HG02852 (cell line): ENCODE data around the gene GPR35.

Source experiments
- ATAC-seq: cut with Tn5 transposase; IDR thresholded peaks from one replicate; pipeline ENCODE4 v1.9.1; 2021; ENCODE audit warnings: mild to moderate bottlenecking, moderate library complexity; ENCODE audit not compliant: unreplicated experiment

Gene GPR35

DNA sequence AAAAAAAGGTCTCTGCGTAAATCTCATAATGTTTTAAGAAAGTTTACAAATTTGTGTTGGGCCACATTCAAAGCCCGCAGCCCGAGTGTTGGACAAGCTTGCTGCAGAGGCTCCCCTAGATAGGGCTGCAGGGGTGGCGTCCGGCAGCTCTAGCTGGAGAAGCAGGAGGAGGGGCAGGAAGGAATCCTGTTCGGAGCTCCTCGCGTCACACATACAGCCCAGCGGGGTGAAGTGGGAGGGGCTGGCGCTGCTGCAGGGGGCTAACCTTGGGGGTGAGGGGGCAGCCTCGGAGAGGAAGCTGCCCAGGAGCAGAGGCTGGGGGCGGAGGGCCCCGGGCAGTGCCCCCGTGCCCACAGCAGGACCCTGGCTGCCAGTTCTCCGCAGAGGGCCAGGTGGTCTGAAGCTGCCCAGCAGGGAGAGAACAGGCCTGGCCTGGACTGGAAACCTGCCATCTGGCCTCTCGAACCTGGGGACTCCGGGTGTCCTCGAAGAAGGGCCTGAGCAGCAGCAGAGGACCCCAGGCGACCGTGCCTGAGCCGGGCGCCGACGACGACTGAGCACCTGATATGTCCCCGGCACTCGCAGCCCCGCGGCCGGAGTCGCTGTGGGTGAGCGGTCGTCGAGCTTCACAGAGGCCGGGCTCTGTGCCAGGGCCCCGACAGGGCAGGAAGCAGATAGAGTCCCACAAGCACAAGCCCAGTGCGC, 2.6 kb upstream of the GPR35 start:
- ATAC-seq, result no peak

GRCh38 chr2:240623531-240624010, 1.7 kb upstream of the GPR35 start:
- no peak for ATAC-seq

DNA sequence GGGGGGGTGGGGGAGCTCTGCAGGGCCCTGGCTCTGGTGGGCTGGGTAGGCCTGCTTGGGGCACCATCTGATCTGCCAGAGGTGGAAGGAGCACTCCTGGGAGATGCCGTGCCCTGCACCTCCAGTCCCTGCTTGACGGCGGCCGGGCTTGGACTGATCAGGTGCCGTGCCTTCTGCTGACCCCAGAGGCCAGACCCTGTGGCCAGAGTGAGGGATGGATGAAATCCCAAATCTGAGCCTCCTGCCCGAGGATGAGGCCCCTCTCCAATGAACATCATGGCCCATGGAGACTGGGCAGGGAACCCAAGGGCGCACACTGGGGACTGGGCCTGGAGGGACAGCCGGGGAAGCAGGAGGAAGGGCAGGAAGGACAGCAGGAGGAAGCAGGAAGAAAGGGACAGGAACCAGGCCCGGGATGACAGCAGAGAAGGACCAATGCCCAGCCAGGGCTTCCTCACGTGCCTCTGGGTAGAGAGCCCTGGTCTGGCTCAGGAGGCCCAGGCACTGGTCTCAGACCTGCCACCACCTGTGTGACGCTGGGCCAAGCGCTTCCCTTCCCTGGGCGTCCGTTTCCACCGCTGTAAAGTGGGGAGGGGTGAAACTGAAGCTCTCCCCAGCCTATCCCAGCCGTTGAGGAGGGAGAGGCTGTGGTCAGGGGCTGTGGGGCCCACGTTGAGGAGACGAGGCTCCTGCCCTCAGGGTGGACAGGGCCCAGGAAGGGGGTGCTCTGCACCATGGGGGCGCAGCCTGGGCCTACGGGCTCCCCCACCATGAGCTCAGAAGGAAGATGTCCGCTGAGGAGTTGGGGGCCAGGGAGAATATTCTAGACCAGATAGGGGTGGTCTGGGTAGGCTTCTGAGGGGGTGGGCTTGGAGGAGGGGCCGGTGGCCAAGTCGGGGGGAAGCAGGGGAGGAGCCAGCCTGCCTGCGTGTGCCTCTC, 1.0 kb upstream of the GPR35 start:
- ATAC-seq, result no peak

DNA sequence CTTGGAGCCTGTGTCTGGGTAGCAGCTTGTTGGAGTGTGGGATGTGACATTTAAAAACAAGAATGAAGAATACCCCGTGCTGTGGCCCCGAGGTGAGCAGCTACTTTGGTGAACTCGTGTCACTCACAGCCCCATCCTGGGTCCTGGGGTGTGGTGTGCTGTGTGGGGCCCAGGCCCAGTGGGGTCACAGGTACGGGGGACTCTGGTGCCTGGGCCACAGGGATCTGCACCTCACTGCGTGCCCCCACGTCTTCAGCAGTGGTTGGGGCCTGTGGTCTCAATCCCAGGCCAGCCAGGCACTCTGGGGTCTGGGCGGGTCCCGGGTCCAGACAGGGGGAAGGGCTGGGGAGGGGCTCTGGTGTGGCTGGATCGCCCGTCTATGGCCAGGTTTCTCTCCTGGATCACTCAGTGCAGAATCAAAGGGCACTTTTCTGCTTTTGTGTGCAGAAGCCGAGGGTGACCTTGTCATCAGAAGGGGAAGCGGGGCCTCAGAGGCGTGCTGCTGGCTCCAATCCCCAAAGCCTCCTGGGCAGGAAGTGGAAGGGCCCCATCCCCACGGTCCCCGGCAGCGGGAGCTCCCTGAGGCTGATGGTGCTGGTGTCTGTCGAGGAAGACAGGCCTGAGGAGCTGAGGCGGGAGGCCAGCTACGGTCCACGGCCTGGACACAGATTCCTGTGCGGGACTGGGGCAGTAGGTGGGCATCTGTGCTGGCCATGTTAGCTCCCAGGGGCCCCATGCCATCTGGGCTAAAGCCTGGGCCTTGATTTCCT, 1.4 kb downstream of the GPR35 start:
- no peak for ATAC-seq

GRCh38 chr2:240627736-240628506, 2.6 kb downstream of the GPR35 start:
- ATAC-seq, result no peak

GRCh38 chr2:240628507-240628807, 3.2 kb downstream of the GPR35 start:
- ATAC-seq, result no peak

DNA sequence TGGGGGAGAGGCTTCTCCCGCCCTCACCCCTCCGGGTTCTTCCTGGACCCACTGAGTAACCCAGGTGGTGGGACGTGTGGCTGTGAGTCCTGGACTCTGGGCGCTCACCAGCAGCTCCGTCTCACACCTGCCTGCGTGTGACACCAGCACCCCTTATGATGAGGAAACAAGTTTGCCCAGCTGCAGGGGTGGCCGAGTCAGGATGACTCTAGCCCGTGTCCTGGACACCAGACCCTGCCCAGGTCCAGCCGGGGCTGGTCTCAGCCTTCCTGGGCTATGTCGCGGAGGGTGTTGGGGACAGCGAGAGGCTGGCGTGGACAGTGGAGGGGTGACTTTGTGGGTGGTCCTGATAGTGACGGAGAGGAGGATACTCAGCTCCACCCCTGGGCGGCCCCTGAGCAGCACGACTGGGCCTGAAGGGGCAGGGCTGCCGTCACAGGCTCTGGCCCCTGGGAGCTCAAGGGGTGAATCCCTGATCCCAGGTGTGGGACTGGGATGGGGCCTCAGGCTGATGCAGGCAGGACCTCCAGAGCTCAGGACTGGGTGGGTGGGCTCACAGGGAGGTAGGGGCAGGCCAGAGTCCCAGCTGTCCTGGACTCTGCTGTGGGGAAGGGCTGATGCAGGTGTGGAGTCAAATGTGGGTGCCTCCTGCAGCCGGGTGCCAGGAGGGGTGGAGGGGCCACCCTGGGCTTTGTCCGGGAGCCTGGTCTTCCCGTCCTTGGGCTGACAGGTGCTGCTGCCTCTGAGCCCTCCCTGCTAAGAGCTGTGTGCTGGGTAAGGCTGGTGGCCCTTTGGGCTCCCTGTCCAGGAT, 3.7 kb downstream of the GPR35 start:
- no peak for ATAC-seq

- ATAC-seq, result no peak
These were observed 4.3 kb downstream of the GPR35 start for GRCh38 chr2:240629619-240629967.

GRCh38 chr2:240629968-240630770, 4.9 kb downstream of the GPR35 start:
- no peak for ATAC-seq

- no peak for ATAC-seq
These were observed 5.7 kb downstream of the GPR35 start for GRCh38 chr2:240630771-240631547.

- ATAC-seq, result no peak
These were observed 6.4 kb downstream of the GPR35 start for GRCh38 chr2:240631548-240632305.

DNA sequence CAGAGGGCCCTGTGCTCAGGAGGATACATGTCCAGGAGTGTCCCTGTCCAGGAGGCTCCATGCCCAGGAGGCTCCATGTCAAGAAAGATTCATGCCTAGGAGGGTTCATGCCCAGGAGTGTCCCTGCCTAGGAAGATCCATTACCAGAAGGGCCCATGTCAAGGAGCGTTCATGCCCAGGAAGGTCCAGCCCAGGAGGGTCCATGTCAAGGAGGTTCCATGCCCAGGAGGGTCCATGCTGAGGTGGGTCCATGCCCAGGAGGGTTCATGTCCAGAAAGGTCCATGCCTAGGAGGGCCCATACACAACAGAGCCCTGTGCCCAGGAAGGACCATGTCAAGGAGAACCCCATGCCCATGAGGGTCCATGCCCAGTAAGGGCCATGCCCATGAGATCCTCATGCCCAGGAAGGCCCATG, 7.0 kb downstream of the GPR35 start:
- no peak for ATAC-seq

DNA sequence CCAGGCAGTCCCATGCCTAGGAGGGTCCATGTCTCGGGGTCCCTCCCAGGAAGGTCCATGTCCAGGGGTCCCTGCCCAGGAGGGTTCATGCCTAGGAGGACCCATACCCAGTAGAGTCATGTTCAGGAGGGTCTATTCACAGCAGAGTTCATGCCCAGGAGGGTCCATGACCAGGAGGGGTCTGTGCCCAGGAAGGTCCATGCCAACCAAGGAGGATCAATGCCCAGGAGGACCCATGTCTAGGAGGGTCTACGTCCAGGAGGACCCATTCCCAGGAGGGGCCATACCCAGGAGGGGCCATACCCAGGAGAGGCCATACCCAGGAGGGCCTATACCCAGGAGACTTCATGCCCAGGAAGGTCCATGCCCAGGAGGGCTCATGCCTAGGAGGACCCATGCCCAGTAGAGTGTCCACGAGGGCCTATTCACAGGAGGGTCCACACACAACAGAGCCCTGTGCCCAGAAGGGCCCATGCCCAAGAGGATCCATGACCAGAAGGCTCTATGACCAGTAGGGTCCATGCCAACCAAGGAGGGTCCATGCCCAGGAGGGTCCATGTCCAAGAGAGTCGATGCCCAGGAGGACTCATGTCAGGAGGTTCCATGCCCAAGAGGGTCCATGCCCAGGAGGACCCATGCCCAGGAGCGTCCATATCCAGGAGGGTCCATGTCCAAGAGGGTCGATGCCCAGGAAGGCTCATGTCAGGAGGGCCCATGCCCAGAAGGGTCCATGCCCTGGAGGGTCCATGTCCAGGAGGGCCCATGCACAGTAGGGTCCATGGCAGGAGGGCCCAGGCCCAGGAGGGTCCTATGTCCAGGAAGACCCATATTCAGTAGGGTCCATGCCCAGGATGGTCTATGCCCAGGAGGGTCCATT, 10.1 kb downstream of the GPR35 start:
- no peak for ATAC-seq

DNA sequence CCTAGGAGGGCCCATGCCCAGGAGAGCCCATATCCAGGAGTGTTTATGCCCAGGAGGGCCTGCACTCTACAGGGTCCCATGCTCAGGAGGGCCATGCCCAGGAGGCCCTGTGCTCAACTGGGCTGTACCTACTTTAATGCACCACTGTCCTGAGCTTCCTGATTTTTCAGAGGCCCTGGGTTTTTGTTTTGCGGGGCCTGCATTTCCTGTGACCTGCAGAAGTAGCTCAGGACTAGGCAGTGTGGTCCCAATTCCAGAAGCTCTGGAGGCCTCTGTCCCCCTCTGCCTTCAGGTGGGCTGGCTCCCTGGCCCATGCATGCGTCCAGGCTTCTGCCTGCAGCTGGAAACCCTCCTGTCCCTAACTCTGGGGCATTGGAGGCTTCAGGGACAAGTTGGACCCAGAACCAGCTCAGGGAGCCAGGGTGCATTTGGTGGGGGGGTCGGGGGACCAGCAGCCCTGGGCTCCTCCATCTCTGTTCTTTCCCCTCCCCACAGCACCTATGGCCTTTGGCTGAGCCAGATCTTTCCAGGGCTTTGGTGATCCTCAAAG, 10.8 kb downstream of the GPR35 start:
- ATAC-seq, result no peak

- ATAC-seq, result no peak
These were observed 11.4 kb downstream of the GPR35 start for GRCh38 chr2:240636563-240637115.
